GM11168 (cell line): ENCODE measurements around the gene GRIA4.
"Not testable (repeated sequence)": the region's sequence is repeated elsewhere in the genome, so short reads cannot be mapped to it uniquely, and the experiment has no call there.

Experiments
- in situ Hi-C: fragments of 300-500 bp; cut with MboI; formaldehyde crosslinking; loops from one replicate; pipeline ENCODE4 v1.12.0; 2022; ENCODE audit warnings: low sequenced_read_pairs; ENCODE audit not compliant: unreplicated experiment

The GRIA4 gene

GRCh38 chr11:105838668-105839384 lies 229.0 kb downstream of the GRIA4 start:
- in situ Hi-C loops: no loop called here

- in situ Hi-C loops: no loop called here
Measured at GRCh38 chr11:105840391-105840790, 230.5 kb downstream of the GRIA4 start.

GRCh38 chr11:105852403-105852802 lies 242.5 kb downstream of the GRIA4 start:
- in situ Hi-C loops: no loop called here

GRCh38 chr11:105854269-105854668 lies 244.4 kb downstream of the GRIA4 start:
- in situ Hi-C loops: no loop called here

DNA sequence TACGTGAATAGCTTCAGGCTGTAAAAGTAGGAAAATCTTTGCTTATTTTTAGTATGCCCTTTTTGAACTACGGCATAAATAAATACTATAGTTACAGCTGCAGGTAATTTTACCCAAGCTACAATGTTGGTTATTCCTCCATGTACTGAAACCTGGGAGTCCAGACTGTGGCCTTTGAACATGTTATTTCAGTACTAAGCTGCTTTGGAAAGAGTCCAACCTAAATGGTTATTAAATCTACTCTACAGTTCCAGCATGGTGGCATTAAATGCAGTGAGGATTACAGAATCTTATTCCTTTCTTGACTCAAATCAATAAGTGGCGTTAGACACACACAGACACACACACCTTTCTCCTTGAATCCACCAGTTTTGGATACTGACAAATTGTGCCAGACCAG lies 247.1 kb downstream of the GRIA4 start:
- in situ Hi-C loops: no loop called here

DNA sequence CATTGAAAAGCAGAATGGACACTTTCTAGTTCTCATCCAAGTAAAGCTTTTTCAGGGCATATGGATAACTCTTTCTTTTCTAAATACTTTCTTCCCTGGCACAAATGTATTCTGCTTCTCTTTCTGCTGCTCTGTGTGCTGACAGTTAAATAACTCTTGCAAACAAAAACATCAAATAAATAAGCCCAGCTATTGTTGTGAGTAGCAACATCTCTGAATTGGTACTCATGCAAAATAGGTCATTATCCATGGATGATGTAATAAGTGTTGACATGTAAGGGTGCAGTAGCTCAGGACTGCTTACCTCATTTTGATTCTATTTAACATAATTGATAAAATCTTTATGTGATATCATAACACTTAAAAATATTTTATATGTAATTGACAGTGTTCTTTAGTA lies 247.9 kb downstream of the GRIA4 start:
- in situ Hi-C loops: no loop called here

DNA sequence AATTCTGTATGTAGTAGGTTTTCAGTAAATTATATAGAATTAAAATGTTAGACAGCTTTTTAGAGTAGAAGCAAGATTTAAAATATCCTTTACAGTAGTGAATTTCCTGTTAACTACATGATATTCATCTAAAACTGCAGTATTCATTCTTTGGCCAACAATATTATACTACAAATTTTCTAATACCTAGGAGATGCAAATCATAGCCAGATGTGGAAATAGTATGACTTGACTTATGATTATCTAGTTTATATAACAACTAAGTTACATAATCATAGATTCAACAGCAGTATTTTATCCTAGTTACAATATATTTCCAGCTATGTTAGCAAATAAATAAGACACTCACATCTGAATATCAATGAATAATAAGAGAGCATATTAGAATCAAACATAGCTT lies 249.0 kb downstream of the GRIA4 start:
- in situ Hi-C loops: no loop called here

GRCh38 chr11:105860105-105860504 lies 250.2 kb downstream of the GRIA4 start:
- in situ Hi-C loops: no loop called here

GRCh38 chr11:105861225-105861624 lies 251.4 kb downstream of the GRIA4 start:
- in situ Hi-C loops: no loop called here

DNA sequence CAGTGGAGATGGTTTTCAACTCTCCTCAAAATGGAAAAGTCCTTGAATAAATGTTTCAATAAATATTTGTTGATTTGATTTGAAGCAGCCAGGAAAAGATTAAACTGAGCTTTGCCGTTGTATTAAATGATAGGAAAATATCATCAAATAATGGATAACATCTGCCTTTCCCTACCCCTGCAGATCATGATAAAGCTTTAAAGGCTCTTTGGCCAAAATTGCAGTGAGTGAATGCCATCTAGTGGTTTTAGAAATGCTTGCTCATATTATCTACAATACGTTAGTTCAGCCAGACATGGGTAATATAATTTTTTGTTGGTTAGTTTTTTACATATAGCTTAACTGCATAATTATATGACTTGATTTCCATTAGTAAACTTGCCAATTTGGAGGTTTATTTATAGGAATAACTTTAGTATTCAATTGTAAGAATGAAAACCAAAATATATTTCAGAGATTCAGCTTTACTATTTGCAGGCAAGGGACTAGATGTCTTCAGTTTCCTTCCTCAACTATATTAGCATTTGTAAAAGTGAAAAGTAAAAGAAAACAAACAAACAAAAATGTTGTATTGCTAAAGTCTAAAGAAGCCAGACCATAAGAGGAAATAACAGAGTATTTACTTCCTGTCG lies 253.0 kb downstream of the GRIA4 start:
- in situ Hi-C loops: no loop called here

GRCh38 chr11:105863523-105863922 lies 253.7 kb downstream of the GRIA4 start:
- in situ Hi-C loops: no loop called here

- in situ Hi-C loops: no loop called here
Measured at GRCh38 chr11:105867742-105868141, 257.9 kb downstream of the GRIA4 start.

DNA sequence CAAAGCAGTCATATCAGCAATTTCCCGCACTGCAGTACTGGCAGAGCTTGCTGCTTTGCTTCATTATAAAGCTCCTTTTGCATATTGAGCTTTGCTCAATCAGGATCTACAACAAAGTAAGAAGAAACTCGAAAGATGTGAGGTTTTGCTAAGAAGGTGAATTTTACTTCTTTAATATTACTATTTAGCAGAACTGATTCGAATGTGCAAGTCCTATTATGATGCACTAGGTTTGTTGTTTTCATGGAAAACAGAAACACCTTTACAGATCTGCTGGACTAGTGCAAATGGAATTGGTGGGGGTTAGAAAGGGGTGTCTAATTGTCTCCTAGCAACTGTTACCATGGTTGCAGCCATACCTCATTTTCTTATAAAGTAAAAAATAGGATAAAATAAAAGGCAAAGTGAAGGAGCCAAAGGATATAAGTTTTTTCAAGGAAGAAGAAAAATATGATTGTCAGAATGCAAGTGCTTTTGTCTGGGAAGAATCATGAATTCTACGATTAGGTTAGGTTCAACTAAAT lies 259.0 kb downstream of the GRIA4 start:
- in situ Hi-C loops: no loop called here

DNA sequence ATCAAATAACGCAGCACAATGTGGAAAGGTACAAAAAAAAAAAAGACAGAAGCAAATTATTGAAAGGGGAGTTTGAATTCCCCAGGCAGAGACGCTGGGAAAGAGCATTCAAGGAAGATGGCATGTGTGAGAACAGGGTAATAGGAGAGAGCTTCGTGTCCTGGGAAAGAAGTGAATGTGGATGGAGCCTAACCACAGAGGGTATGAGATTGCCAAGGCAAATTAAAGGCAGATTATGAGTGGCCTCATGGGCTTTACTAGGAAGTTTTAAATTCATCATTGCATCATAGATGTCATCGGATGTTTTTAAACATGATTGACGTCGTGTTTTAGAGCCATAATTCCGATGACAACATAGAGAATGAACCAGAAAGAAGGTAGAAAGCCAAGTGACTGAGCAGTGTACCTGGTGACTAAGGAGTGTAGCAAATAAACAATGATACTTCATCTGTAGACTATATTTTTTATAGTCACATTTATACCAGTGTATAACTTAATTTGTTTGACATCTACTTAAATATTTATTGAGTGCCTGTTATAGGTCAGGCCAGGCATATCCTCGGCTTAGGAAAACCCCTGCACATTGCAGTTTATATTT lies 260.7 kb downstream of the GRIA4 start:
- in situ Hi-C loops: no loop called here

GRCh38 chr11:105878510-105878909 lies 268.6 kb downstream of the GRIA4 start:
- in situ Hi-C loops: no loop called here

DNA sequence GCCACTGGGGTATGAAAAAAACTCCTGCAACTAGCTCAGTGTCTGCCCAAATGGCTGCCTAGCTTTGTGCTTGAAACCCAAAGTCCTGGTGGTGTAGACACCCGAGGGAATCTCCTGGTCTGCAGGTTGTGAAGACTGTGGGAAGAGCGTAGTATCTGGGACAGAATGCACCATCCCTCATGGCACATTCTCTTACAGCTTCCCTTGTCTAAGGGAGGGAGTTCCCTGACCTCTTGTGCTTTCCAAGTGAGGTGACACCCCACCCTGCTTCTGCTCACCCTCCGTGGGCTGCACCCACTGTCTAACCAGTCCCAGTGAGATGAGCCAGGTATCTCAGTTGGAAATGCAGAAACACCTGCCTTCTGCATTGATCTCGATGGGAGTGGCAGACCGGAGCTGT lies 269.1 kb downstream of the GRIA4 start:
- in situ Hi-C loops: not testable (repeated sequence)

- in situ Hi-C loops: no loop called here
Measured at GRCh38 chr11:105881027-105881426, 271.2 kb downstream of the GRIA4 start.

DNA sequence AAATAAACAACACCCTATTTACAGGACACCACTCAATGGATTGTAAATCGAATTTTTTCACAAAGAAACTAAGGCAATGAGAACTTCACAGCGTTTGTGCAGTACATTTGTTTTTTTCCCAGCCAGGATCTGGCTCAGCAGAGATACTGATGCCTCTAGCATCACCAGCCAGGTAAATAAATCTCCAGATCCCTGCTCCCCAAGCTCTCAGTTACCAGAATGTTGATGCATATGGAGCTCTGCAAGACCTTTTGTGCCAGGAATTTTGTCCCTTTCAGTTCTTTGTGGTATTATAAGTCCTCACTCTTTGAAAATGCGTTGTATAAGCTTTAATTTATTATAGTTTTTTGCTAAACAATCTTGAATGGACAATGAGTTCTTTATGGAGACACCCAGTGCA lies 274.6 kb downstream of the GRIA4 start:
- in situ Hi-C loops: no loop called here

GRCh38 chr11:105891685-105892084 lies 281.8 kb downstream of the GRIA4 start:
- in situ Hi-C loops: no loop called here

DNA sequence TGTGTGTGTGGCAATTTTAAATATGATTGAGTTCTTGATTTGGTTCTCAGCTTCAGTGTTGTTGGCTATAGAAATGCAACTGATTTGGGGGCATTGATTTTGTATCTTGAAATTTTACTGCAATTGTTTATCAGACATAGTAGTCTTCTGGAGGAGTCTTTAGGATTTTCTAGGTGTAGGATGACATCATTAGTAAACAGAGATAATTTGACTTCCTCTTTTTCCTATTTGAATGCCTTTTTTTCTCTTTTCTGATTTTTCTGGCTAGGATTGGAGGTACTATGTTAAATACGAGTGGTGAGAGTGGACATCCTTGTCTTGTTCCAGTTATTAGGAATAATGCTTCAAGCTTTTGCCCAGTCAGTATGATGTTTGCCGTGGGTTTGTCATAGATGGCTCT lies 287.3 kb downstream of the GRIA4 start:
- in situ Hi-C loops: no loop called here

DNA sequence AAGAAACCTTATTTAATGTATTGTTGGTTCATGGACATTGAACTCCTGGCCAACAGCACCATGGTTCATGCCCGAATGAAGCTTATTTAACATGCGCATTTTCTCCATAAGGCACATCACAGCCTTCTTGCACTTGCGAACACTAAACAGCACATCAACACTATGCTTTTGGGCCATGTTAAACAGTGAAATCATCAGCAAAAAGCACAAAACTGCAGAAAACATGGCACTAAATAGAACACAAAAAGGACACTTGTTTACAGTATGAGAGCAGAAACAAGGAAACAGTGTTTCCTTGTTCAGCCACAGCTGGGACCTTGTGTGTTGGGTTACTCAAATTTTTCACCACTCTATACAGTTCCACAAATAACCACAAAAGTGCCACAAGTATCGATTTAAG lies 289.9 kb downstream of the GRIA4 start:
- in situ Hi-C loops: no loop called here
